Colon (tissue), 2 donors: ENCODE results near the gene PARVA.

ENCODE experiments used
- FAIRE-seq: peaks from 2 replicates; lab custom pipeline; 2012; peaks lifted over from hg19 to GRCh38; lab: Jason Lieb, UNC
- donor health status: control.
- donor health status: control.

The PARVA gene

GRCh38 chr11:12556788-12557384 lies 179.5 kb downstream of the PARVA start:
- no peak for FAIRE-seq

- no peak for FAIRE-seq
Measured at GRCh38 chr11:12559011-12559410, 181.6 kb downstream of the PARVA start.

DNA sequence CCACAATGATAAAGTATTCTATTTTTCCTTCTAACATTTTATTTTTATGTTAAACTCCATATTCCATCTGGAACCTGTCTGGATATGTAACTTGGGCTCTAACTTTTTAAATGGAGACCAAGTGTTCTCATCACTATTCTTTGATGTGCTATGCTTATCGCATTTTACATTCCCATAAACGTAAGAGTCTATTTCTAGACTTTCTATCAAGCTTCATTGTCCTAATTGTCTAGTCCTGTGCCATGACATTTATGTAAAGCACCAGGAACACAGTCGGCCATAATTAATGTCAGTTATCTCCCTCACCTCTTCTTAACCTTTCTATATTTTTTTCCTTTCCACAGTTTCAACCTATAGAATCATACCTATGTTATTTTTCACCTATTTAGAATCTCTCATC lies 183.0 kb downstream of the PARVA start:
- FAIRE-seq, result no peak

DNA sequence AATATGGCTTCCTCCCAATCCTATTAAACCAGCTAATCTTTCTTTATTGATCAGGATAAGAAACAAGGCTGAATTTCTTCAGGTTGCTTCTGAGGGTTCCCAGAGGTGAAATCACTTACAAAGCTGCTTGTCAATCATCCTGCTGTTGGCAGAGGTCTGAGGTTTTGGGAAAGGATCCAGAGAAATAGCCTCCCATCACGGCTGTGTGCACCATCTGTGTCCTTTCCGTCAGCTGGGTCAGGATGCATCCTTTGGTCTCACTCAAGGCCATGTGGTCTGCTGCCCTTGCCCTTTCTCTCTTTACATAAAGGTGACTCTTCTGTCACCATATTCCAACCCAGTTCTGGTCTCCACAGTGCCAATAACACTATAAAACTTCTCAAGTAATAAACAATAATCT lies 183.5 kb downstream of the PARVA start:
- no peak for FAIRE-seq

GRCh38 chr11:12564012-12564411 lies 186.6 kb downstream of the PARVA start:
- FAIRE-seq, result no peak

GRCh38 chr11:12565406-12565805 lies 188.0 kb downstream of the PARVA start:
- FAIRE-seq, result no peak

- FAIRE-seq, result no peak
Measured at GRCh38 chr11:12567746-12568460, 190.5 kb downstream of the PARVA start.

- no peak for FAIRE-seq
Measured at GRCh38 chr11:12569499-12570425, 192.4 kb downstream of the PARVA start.

DNA sequence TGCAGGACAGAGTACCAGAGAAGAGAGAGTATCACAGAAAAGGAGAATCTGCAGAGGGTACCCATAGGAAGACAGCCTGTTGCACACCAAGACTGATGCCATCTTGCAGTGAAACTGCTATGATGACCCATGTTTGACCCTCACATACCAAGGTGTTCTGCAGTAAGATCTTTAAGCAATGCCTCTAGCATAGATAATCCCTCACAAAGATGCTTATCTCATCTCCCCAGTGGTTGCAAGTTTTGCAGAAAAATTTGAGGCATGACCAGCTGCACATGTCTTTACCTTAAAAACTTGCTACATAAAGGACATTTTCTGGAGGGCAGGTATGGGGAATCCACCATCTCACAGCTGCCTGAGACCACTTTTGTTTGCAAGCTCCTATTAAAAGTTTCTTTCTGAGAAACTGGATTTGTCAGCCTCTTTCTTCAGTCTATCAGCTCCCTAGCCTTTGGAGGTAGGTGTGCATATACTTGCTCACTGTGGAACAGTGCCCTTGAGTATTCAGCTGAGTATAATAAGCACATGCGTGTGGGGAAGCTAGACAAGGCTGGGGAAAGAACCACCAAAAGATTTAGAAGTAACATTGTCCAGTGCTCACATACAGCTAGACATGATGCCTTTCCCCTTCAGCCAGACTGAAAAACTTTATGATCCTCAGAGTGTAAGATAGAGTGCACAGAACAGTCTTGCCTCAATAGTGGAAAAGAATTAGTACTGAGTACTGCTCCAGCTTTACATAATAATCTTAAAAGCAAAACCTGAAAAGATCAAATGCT lies 196.5 kb downstream of the PARVA start:
- no peak for FAIRE-seq

DNA sequence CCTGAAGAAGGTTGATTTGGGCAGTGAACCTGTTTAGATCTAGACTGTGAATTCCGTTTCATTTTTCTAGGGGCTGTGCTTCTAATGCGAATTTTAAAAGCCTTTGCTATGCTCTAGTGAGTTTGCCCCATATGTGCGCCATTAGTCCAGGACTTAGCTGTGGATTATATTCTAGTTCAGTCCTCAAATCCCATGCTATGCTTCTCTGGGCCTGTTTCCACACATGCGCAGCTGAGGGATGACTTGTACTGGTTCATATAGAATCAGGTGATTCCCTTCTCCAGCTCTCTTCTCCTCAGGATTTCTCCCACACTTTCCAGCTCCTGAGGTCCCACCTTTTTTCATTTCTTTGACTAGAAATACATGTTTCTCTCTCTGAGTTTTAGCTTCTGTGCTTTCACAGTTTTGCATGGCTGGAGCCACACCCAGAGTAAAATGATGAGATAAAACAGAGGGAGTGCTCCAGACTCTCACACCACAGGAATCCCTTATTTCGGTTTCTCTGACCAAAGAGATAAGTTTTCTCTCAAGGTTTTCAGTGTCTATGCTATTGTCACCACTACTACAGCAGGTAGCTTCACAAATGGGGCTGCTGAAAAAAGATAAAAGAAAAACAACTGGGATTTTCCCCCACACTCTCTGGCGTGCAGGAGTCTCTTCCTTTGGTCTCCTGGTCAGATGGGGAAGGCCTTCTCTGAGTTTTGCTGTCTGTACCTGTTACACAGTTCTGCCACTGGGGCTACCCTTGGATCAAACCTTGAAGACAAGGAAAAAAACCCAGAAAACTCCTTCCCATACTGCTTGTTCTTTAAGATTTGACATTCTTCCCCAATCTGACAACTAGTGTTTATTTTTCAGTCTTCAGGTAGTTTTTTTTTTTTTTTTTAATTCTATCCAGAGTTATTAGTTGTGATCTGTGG lies 200.6 kb downstream of the PARVA start:
- FAIRE-seq, result no peak

GRCh38 chr11:12581416-12581815 lies 204.0 kb downstream of the PARVA start:
- no peak for FAIRE-seq

DNA sequence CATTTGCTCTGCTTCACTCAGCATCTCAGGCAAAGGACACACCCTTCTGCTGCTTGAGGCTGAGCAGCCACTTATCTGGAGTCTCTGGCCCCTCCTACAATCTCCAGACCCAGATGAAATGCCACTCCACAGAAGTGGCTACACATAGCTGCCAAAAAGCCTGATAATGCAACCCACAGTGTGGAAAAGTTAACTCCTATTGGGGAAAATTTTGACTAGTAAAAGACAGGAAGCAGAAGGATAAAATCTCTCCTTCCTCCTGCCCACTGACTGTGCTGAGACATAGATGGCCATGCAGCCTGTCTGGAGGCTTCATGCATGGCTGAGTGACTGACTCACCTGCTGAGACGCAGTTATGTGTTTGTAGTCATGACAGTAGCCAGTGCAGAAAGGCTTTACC lies 204.6 kb downstream of the PARVA start:
- no peak for FAIRE-seq
